Neuron (in vitro differentiated cells): Measurements from ENCODE around the gene WDR90.

Experiments used
- H2AFZ ChIP-seq: one replicate; pipeline ENCODE4 v1.6.1; 2013; ENCODE audit warnings: low read depth, mild to moderate bottlenecking, inconsistent platforms, low read length, moderate library complexity
- H3K27me3 ChIP-seq: one replicate; pipeline ENCODE4 v1.6.1; 2013; ENCODE audit warnings: low read length; ENCODE audit not compliant: insufficient read depth
- H3K36me3 ChIP-seq: one replicate; pipeline ENCODE4 v1.6.1; 2013; ENCODE audit warnings: low read length; ENCODE audit not compliant: insufficient read depth
- H3K4me1 ChIP-seq: one replicate; pipeline ENCODE4 v1.6.1; 2013; ENCODE audit warnings: low read length; ENCODE audit not compliant: insufficient read depth
- H3K4me3 ChIP-seq: 2 replicates; pipeline ENCODE4 v1.5.1; 2013; ENCODE audit warnings: mild to moderate bottlenecking, low read length, moderate library complexity
- H3K9me3 ChIP-seq: one replicate; pipeline ENCODE4 v1.6.1; 2013; ENCODE audit warnings: low read length

The WDR90 gene

GRCh38 chr16:714079-714478, 64.9 kb downstream of the WDR90 start:
- H3K4me3 ChIP-seq, result no peak overlapping the region
- H2AFZ ChIP-seq, result no peak overlapping the region
- H3K36me3 ChIP-seq, result peaks cover 13% of the 10 kb centered on the region
- H3K27me3 ChIP-seq, result no peaks in the 10 kb centered on the region
- H3K9me3 ChIP-seq, result no peaks in the 10 kb centered on the region
- H3K4me1 ChIP-seq, result peaks cover 61% of the 10 kb centered on the region

DNA sequence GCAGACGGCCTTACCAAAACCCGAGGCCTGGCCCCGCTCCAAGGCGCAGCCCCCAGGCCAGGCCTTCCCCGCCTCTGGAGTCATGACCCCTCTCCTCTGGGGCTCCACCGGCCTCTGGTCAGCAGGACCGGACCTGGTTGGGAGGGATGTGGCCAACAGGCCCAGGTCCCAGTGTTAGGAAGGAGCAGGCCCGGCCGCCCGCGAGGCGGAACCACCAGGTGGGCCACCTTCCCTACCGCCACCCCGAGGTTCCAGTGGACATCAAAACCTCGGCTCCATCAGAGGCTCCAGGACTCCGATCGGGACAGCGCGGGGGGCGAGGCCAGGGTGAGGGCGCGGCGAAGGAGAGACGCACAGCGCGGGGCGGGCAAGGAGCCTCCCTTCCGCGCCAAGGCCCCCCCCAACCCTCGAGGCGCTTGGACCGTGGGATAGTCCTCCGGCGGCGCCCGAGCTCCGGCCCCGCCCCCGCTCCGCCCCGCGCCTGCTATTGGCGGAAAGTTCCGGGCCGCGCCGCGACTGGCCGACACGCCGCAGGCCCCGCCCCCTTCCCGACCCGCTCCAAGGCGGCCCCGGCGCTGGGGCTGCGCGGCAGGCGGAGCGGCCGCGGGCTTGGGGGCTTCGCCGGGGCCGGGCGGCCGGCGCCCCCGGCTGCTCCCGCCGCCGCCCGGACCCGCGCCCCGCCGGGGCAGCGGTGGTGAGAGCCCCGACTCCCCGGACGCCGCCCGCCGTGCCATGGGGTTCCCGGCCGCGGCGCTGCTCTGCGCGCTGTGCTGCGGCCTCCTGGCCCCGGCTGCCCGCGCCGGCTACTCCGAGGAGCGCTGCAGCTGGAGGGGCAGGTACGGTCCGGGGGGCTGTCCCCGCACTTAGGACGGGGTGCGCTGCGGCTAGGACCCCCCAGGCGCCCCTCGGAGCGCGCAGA, 65.7 kb downstream of the WDR90 start, which contains the start of gene METRN:
TSS of gene METRN (plus strand) at position 561 of the 919 bp plus-strand sequence. CDS start at position 733, 172 bp downstream.
- Histone ChIP-seq H3K4me1 (peaks cover 63% of the 10 kb centered on the region), H3K4me3 (peak within 1 kb of the TSS; percentile 76), H3K36me3 (peaks cover 13% of the 10 kb centered on the region), H2AFZ (no peak within 1 kb of the TSS), H3K9me3 (no peaks in the 10 kb centered on the region), H3K27me3 (no peaks in the 10 kb centered on the region)

- peaks cover 59% of the 10 kb centered on the region for H3K4me1 ChIP-seq
- no peaks in the 10 kb centered on the region for H3K27me3 ChIP-seq
- H3K36me3 ChIP-seq, result peaks cover 13% of the 10 kb centered on the region
- peak overlapping the region; percentile 76 for H3K4me3 ChIP-seq
- no peak overlapping the region for H2AFZ ChIP-seq
- no peaks in the 10 kb centered on the region for H3K9me3 ChIP-seq
These were observed 66.5 kb downstream of the WDR90 start for GRCh38 chr16:715477-716199.

DNA sequence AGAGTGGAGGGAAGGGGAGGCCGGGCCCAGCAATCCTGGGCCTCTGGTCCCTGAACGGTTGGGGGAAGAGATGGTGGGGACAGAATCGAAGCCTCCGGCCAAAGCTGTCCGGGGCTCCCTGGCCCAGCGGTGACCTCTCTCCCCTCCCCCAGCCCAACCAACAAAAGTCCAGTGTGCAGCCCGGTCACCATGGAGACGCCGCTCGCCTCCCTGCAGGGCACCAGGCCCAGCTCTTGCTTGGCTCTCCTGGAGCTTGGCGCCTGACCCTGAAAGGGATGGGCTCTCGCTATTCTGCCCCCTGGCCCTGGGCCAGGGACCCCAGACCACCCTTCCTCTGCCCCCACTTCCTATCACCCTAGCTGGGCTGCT, 67.0 kb downstream of the WDR90 start:
- Histone ChIP-seq H3K4me1 (peaks cover 54% of the 10 kb centered on the region), H3K27me3 (no peaks in the 10 kb centered on the region), H3K9me3 (no peaks in the 10 kb centered on the region), H3K4me3 (peak overlapping the region; percentile 76), H2AFZ (no peak overlapping the region), H3K36me3 (peaks cover 13% of the 10 kb centered on the region)

DNA sequence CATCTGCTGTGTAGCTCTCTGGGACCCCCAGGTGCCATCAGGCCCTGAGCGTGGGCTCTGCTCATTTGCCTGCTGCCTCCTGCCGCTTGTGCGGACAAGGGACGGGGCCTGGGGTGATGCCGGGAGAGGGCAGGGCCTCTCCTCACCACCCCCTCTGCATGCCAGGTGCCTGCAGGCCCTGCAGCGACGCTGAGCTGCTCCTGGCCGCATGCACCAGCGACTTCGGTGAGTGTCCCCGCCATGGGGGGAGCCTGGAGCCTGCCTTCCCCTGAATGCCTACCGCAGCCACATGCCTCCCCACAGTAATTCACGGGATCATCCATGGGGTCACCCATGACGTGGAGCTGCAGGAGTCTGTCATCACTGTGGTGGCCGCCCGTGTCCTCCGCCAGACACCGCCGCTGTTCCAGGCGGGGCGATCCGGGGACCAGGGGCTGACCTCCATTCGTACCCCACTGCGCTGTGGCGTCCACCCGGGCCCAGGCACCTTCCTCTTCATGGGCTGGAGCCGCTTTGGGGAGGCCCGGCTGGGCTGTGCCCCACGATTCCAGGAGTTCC, 67.7 kb downstream of the WDR90 start:
- no peak overlapping the region for H2AFZ ChIP-seq
- H3K36me3 ChIP-seq, result peaks cover 13% of the 10 kb centered on the region
- no peaks in the 10 kb centered on the region for H3K9me3 ChIP-seq
- peak overlapping the region; percentile 76 for H3K4me3 ChIP-seq
- no peaks in the 10 kb centered on the region for H3K27me3 ChIP-seq
- H3K4me1 ChIP-seq, result peaks cover 54% of the 10 kb centered on the region
